ENCODE data around the gene ZSCAN16. TPM values are rescaled to one million over a fixed set of nuclear protein-coding genes. Genes with fewer than 3 reads are reported as not detected.

ZSCAN16 gene
- total and polyA plus RNA-seq, 10 of the 15 experiments (the other 5 are each of a cell fraction or from before 2014, with no cell fraction given): 4.6 to 13.8 (median 10.3) TPM

DNA sequence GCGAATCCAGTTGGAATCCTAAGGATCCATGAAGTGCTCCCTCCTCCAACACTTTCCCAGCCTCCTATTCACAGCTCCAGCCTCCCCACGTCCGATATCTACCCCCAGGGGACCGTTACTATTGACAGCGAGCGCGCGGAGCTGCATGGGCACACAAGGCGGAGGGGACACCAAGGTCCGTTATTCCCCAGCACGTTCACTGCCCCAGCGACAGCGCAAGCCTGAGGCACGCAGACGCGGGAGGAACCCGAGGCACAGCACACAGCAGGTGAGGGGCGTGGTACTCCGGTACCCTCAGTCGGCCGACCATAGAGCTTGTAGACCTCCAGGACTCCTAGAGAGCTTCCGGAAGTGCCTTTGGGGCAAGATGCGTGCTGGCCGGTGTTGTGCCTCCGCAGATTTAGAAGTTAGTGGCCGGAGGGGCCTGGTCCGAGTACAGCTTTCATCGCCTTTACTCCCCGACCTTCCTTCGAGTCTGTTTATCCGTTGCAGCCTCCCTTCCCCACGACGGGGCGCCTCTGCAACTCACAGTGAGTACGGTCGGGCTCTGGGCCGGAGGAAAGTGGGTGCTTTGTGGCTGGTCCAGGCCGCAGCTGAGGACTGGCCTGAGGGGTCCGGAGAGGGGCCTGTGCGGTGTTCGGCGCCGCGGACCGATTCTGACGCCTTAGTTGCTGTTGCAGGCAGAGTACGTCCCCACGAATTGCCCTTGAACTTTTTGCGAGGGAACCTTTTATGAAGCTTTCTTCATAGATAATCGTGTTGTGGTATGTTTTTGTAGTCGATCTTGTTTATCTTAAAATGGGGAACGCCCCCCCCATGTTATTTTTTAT, 17.3 kb downstream of the ZSCAN16 start, which contains the start of gene ZKSCAN8 (continued):
- TF ChIP-seq ZBTB40 (IDR thresholded peaks at IDR 0.05; ENCODE audit: borderline replicate concordance) (peak; percentile 94), NFXL1 (IDR thresholded peaks at IDR 0.05; ENCODE audit: borderline replicate concordance) (no peak), ELK1 (IDR thresholded peaks at IDR 0.05; ENCODE audit: low read depth, low read length) (peak; percentile 86), CBX5 (IDR thresholded peaks at IDR 0.05; ENCODE audit: low read depth) (0 out of 2 replicates have a peak, but pooled peaks have one; percentile 44), RUNX3 (IDR thresholded peaks at IDR 0.05; ENCODE audit: low read length) (peak; percentile 65), ZBED1 (IDR thresholded peaks at IDR 0.05; ENCODE audit: borderline replicate concordance) (no peak), PBX3 (IDR thresholded peaks at IDR 0.05; ENCODE audit: insufficient replicate concordance, low read depth, low read length) (no peak), NR2F1 (conservative IDR thresholded peaks at IDR 0.05) (peak; percentile 38; the same call in 1 of the 2 replicates)
- TF ChIP-seq, protein P1, sequence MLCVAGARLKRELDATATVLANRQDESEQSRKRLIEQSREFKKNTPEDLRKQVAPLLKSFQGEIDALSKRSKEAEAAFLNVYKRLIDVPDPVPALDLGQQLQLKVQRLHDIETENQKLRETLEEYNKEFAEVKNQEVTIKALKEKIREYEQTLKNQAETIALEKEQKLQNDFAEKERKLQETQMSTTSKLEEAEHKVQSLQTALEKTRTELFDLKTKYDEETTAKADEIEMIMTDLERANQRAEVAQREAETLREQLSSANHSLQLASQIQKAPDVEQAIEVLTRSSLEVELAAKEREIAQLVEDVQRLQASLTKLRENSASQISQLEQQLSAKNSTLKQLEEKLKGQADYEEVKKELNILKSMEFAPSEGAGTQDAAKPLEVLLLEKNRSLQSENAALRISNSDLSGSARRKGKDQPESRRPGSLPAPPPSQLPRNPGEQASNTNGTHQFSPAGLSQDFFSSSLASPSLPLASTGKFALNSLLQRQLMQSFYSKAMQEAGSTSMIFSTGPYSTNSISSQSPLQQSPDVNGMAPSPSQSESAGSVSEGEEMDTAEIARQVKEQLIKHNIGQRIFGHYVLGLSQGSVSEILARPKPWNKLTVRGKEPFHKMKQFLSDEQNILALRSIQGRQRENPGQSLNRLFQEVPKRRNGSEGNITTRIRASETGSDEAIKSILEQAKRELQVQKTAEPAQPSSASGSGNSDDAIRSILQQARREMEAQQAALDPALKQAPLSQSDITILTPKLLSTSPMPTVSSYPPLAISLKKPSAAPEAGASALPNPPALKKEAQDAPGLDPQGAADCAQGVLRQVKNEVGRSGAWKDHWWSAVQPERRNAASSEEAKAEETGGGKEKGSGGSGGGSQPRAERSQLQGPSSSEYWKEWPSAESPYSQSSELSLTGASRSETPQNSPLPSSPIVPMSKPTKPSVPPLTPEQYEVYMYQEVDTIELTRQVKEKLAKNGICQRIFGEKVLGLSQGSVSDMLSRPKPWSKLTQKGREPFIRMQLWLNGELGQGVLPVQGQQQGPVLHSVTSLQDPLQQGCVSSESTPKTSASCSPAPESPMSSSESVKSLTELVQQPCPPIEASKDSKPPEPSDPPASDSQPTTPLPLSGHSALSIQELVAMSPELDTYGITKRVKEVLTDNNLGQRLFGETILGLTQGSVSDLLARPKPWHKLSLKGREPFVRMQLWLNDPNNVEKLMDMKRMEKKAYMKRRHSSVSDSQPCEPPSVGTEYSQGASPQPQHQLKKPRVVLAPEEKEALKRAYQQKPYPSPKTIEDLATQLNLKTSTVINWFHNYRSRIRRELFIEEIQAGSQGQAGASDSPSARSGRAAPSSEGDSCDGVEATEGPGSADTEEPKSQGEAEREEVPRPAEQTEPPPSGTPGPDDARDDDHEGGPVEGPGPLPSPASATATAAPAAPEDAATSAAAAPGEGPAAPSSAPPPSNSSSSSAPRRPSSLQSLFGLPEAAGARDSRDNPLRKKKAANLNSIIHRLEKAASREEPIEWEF (IDR thresholded peaks at IDR 0.05; ENCODE audit: insufficient replicate concordance, low read depth, low read length): no peak
- TF ChIP-seq, protein P2, sequence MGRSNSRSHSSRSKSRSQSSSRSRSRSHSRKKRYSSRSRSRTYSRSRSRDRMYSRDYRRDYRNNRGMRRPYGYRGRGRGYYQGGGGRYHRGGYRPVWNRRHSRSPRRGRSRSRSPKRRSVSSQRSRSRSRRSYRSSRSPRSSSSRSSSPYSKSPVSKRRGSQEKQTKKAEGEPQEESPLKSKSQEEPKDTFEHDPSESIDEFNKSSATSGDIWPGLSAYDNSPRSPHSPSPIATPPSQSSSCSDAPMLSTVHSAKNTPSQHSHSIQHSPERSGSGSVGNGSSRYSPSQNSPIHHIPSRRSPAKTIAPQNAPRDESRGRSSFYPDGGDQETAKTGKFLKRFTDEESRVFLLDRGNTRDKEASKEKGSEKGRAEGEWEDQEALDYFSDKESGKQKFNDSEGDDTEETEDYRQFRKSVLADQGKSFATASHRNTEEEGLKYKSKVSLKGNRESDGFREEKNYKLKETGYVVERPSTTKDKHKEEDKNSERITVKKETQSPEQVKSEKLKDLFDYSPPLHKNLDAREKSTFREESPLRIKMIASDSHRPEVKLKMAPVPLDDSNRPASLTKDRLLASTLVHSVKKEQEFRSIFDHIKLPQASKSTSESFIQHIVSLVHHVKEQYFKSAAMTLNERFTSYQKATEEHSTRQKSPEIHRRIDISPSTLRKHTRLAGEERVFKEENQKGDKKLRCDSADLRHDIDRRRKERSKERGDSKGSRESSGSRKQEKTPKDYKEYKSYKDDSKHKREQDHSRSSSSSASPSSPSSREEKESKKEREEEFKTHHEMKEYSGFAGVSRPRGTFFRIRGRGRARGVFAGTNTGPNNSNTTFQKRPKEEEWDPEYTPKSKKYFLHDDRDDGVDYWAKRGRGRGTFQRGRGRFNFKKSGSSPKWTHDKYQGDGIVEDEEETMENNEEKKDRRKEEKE (IDR thresholded peaks at IDR 0.05): no peak

Data from GM12878 (cell line).